ENCODE measurements around the gene NTM.
A peak's percentile ranks its signal among the peaks of the same experiment; 100 is the strongest.
"Not testable (repeated sequence)": the region's sequence is repeated elsewhere in the genome, so short reads cannot be mapped to it uniquely, and the experiment has no call there.

The NTM gene

GRCh38 chr11:132069593-132069992, 699.2 kb downstream of the NTM start:
- not testable (repeated sequence) for DNase-seq

GRCh38 chr11:132070907-132071306, 700.5 kb downstream of the NTM start:
- not testable (repeated sequence) for DNase-seq

DNA sequence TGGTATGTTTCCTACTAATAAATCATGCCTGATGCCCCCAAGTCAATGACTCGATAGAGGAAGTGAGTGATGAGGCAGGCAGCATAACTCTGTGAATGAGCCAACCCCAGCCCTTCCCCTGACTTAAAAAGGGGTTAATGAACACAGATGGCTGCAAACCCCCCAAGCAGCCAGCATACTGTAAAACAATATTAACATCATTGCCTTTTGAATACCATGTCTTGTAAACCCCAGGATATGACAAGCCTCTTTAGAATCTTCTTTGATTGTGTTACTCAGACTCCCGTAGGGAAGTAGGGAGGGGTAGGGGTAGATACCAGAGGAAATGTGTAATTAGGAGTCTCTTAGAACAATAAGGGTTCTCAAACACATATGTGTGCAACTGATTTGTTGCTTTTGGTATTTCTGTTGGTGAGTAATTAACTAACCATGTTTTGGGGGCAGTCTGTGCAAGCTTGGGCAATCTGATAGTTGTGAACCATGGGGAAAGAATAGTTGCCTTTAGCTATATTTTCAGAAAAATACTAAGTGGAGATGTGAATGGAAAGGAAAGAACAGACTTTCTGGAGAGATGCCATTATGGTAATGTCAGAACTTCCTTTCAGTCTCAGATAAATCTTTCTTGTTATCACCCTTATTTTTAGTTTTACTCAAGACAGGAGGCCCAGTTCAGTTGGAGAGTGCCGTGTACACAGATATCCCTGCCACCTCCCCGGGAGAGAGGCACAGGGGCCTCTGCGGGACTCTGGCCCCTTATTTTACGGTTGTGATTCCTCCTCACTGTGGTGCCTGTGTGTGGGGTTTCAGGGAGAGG, 701.8 kb downstream of the NTM start:
- no peak for DNase-seq

DNA sequence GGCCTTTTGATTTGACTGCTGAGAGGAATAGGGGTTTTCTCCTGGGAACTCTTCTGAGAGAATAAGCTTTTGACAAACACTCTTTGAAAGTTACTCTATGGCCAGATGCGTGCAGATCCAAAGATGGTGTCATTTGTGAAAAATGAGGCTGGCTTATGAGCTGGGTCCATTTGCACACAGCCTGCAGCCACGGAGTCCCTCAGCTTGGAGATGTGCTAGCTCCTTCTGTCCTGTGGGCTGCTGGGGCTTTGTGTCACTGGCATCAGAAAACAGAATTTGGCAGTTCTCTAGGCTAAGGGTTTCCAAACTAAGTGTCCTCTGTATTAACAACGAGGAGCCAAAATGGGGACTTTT, 702.4 kb downstream of the NTM start:
- DNase-seq: no peak

GRCh38 chr11:132073787-132074186, 703.4 kb downstream of the NTM start:
- DNase-seq: no peak

GRCh38 chr11:132075447-132075846, 705.0 kb downstream of the NTM start:
- no peak for DNase-seq

DNA sequence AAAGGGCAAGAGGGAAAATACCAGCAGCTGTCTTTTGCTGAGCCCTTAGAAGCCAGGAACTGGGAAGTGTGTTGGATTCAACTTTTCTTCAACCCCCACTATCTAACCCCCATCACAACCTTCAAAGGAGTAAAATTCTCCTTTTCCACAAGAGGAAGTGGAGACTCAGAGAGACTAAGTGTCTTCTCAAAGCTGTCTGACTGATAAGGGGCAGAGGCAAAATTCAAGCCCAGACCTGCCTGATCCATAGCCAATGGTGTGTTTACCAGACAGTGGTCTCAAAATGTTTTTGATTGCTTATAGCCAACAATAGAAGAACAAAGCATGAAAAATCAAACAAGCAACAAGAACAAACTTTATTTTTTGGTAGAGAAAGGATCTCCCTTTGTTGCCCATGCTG, 707.0 kb downstream of the NTM start:
- no peak for DNase-seq

GRCh38 chr11:132078264-132079076, 708.1 kb downstream of the NTM start:
- DNase-seq: no peak

DNA sequence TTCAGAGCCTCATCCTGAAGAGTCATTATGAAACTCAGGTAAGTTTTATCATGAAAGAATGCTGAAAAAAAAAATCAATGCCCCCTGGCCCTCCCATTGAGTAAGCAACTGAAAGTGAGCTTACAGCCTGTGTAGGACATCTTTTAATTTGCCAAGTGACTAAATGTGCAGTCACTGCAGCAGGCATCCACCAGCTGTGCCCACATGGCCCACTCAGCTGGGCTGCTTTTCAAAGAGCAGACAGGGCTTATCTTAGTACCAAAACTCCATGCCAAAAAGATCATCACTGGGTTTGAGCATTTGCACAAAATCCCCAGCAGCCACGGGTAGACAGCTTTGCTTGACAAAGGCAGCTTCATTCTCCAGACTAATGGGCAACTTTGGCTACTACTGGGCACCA, 709.7 kb downstream of the NTM start:
- DNase-seq: no peak

DNA sequence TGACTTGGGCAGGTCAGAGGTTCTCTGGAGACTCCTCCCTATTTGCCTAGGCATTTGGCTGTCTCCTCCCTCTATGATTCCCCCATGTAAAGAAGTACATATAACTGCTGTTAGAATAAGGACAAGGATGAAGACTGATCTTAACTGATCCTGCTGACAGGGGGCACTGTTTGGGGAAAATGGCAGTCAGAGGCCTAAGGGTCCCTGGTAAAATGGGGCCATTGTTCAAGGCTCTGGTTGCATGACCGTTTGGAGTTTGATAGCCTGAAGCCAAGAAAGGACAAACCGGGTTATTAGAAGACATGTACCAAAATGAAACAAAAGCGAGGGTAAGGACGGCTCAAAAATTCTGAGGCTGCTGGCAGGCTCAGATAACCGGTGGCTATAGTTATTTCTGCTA, 712.2 kb downstream of the NTM start:
- no peak for DNase-seq

DNA sequence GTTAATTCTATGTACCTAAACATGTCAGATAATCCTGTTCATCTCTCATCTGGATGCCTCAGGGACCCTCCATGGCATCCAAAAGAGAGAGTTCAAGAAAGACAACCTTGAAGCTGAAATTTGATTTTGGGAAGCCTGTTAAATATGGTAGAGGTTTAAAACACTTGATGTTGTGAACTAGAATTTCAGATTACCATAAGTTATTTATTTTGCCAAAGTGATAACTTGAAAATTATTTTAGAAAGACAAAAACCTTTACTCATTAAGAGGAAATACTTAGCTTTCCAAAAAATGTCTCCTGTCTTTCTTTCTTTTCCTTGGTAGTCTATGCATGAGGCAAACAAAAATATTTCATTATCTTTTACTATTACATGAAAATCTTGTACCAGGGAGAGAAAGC, 714.0 kb downstream of the NTM start:
- no peak for DNase-seq

- no peak for DNase-seq
Observed at GRCh38 chr11:132087148-132087547, 716.7 kb downstream of the NTM start.

GRCh38 chr11:132088551-132088950, 718.1 kb downstream of the NTM start:
- no peak for DNase-seq

DNA sequence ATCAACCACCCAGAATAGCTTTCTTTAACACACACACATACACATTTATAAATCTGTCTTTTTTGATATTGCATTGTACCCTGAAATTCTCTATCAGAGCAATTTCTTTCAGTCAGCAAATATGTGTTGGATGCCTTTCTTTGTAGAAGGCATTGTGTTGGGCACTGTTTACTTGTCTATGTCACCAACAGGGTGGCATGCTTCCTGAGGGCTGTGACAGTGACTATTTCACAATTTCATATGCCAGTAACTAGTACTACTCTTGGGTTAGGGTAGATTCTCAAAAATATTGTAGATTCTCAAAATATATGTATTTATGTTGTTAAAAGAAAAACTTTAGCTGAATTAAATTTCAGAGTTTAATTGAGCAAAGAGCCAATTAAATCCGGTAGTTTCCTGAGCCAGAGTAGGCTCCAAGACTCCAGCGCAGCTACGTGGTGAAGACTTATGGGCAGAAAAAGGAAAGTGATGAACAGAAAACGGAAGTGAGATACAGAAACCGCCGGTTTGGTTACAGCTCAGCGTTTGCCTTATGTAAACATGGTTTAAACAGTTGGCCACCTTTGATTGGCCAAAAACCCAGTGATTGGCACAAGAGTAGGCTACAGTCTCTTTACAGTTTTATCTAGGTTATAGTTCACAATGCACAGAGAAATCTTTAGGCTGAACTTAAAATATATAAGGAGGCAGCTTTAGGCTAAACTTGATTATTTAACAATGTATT, 723.3 kb downstream of the NTM start:
- DNase-seq: no peak

DNA sequence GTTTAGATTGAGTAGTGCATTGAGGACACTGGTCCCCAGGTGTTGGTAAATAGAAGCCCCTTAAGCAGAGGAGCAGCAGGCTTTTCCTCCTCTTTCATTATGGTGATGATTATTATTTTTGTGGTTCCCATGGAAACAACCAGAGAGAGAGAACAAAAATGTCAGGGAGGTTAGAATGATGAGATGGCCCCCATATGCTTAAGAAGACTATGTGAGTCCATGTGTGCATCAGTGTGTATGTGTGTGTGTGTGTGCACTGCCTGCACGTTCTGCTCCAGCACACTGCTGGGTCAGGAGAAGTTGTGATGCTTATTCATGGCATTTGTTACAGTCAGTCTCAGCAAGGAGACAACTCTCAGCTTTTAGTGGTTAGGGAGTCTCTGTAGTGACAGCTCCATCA, 724.2 kb downstream of the NTM start:
- DNase-seq: no peak

- no peak for DNase-seq
Observed at GRCh38 chr11:132095230-132096131, 725.1 kb downstream of the NTM start.

- no peak for DNase-seq
Observed at GRCh38 chr11:132096132-132096825, 725.9 kb downstream of the NTM start.

DNA sequence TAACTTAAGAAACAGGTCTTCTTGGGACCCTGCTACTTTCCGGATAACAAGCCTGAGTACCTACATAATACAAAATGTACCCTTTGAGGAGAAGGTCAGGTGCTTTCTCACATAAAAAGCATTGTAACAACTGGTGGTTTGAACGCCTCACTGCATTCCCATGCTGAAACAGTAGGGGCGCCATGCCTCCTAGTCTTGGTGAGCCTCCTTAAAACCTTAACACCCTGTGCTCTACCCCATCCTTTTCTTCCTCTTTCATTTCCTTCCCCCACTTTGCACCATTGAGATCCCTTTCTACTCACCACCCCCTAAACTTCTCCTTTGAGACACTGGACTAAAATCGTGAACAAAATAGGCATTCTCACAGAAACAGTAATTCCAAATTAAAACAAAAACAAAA, 729.3 kb downstream of the NTM start:
- peak in 1 of 2 experiments; percentile 3 for DNase-seq

DNA sequence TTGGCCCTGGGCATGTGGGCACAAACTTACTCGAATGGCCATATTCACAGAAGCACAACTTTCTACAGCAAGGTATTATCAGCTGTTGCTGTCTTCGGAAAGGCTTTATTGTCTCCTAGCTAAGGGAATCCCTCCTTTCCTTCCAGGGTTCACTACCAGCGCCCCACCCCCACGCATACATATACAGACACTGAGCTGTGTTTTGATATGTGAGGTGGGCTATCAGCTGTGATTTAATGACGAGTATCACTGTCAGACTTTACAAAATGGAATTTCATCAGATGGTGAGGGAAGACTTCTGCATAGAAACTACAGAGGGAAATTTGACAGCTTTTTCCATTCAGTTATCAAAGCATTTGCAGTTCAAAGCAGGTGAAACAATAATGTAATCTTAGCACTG, 730.2 kb downstream of the NTM start:
- DNase-seq: no peak

DNA sequence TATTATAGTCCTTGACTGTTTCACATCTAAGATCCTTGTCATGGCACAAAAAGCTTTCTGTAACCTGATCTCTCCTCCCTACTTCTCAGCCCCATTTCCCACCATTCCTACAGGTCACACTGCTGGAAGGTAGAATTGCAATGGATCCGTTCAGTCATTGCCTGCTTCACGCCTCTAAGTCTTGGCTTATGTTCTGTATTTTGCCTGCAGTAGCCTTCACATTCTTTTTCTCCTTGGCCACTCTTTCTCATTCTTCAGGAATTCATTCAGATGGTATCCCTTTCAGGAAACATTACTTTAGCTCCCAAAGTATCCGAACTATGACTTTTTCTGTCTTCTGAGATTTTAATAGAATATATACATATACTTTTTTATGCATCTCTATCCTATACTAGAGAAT, 731.5 kb downstream of the NTM start:
- no peak for DNase-seq

- DNase-seq: no peak
Observed at GRCh38 chr11:132103021-132103420, 732.6 kb downstream of the NTM start.
